ENCODE data around the gene UNC13A. TPM values are rescaled to one million over a fixed set of nuclear protein-coding genes. Genes with fewer than 3 reads are reported as not detected.

Gene UNC13A
- polyA plus RNA-seq, 1 of the 3 experiments (the other 2 are of a cell fraction), result 0.38 TPM

DNA sequence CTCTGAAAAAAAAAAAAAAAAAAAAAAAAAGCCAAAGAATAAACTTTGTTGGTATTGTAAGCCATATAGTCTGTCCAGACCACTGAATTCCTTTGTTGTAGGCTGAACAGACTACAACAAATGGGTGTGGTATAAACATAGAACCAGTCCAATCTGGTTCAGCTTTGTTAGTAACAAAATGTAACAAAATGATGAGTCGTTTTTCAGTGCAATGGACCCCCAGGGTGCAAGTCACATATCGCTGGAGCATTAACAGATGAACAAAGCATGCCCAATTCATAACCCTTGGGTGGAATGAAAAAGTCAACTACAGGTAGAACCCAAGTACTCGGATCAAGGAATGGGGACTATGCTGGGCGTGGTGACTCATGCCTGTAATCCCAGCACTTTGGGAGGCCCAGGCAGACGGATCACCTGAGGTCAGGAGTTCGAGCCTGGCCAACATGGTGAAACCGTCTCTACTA, 49.6 kb upstream of the UNC13A start:
- TF ChIP-seq EP300 (IDR thresholded peaks at IDR 0.05; ENCODE audit: borderline replicate concordance in 1 of 2, low read depth in 1 of 2, low read length in 1 of 2) (no peak), ELF1 (IDR thresholded peaks at IDR 0.05) (no peak), SIN3A (IDR thresholded peaks at IDR 0.05; ENCODE audit: borderline replicate concordance, low read depth, low read length) (no peak), FOSL2 (IDR thresholded peaks at IDR 0.05; ENCODE audit: borderline replicate concordance, low read depth) (no peak)
- ChIA-PET POLR2A (no interaction called here), CTCF (interaction anchor here (1.0 to 1.4 kb wide), 3 partner anchors 11 to 57 kb away, joined by 3 to 4 read pairs (median 3); partner anchors contain the start of gene B3GNT3)
- H3K9me3 ChIP-seq, result no peaks in the 10 kb centered on the region
- no peak overlapping the region for H3K4me3 ChIP-seq (ENCODE audit: low read depth in 2 of 2, low read length in 1 of 2)
- peaks cover 1% of the 10 kb centered on the region; the same call in 1 of the 2 replicates for H3K79me2 ChIP-seq (ENCODE audit: insufficient read depth)
- no peaks in the 10 kb centered on the region for H3K27me3 ChIP-seq (ENCODE audit: insufficient read depth)
- no peak overlapping the region for H3K4me2 ChIP-seq
- peaks cover 7 to 13% of the 10 kb centered on the region in 2 experiments for H3K36me3 ChIP-seq (replicated peaks in 1 of 2; ENCODE audit: control insufficient read depth in 1 of 2, insufficient read depth in 2 of 2, low read length in 1 of 2)
- H2AFZ ChIP-seq (ENCODE audit: low read depth), result no peak overlapping the region
- peaks cover 16% of the 10 kb centered on the region for H3F3A ChIP-seq (replicated peaks; ENCODE audit: insufficient read depth)
- H3K9ac ChIP-seq, result no peak overlapping the region
- no peak for DNase-seq
- no peaks in the 10 kb centered on the region for H3K9me2 ChIP-seq
- H3K4me1 ChIP-seq (ENCODE audit: control insufficient read depth in 1 of 2, insufficient read depth in 2 of 2, low read depth in 1 of 2, low read length in 1 of 2), result no peaks in the 10 kb centered on the region
- H3K27ac ChIP-seq (ENCODE audit: low read depth in 2 of 2, low read length in 1 of 2), result no peak overlapping the region
- WGBS (ENCODE audit: low lambda C conversion rate), result 80% methylated on average over 7 of the region's 7 CpGs
- H4K20me1 ChIP-seq (ENCODE audit: insufficient read depth), result peaks cover 7% of the 10 kb centered on the region

DNA sequence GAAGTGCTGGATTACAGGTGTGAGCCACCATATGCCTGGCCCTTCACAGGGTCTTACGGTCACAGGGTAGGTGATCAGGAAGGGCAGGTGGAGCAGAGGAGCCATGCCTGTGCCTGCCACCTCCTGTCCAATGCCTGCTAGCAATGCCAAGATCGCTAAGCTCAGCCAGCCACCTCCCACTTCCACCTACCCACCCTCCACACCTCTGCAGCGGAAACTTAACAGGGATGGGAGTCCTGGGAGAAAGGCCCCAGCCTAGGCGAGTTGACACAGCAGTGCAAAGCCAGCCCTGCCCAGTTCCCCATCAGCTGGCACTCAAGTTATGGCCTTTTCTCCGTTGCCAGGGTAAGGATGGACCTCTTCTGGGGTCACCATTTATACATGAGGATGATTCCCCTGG, 47.3 kb upstream of the UNC13A start:
- Histone ChIP-seq H3K27me3 (ENCODE audit: insufficient read depth) (no peaks in the 10 kb centered on the region), H4K20me1 (ENCODE audit: insufficient read depth) (peaks cover 26% of the 10 kb centered on the region), H3K9ac (no peak overlapping the region), H3K36me3 (replicated peaks in 1 of 2; ENCODE audit: control insufficient read depth in 1 of 2, insufficient read depth in 2 of 2, low read length in 1 of 2) (peaks cover 14 to 23% of the 10 kb centered on the region in 2 experiments), H2AFZ (ENCODE audit: low read depth) (no peak overlapping the region), H3K4me2 (no peak overlapping the region), H3K9me2 (no peaks in the 10 kb centered on the region), H3F3A (replicated peaks; ENCODE audit: insufficient read depth) (peaks cover 16% of the 10 kb centered on the region), H3K27ac (ENCODE audit: low read depth in 2 of 2, low read length in 1 of 2) (no peak overlapping the region), H3K9me3 (no peaks in the 10 kb centered on the region), H3K79me2 (ENCODE audit: insufficient read depth) (peaks cover 24% of the 10 kb centered on the region), H3K4me3 (ENCODE audit: low read depth in 2 of 2, low read length in 1 of 2) (no peak overlapping the region), H3K4me1 (ENCODE audit: control insufficient read depth in 1 of 2, insufficient read depth in 2 of 2, low read depth in 1 of 2, low read length in 1 of 2) (no peaks in the 10 kb centered on the region)
- TF ChIP-seq, protein P1, sequence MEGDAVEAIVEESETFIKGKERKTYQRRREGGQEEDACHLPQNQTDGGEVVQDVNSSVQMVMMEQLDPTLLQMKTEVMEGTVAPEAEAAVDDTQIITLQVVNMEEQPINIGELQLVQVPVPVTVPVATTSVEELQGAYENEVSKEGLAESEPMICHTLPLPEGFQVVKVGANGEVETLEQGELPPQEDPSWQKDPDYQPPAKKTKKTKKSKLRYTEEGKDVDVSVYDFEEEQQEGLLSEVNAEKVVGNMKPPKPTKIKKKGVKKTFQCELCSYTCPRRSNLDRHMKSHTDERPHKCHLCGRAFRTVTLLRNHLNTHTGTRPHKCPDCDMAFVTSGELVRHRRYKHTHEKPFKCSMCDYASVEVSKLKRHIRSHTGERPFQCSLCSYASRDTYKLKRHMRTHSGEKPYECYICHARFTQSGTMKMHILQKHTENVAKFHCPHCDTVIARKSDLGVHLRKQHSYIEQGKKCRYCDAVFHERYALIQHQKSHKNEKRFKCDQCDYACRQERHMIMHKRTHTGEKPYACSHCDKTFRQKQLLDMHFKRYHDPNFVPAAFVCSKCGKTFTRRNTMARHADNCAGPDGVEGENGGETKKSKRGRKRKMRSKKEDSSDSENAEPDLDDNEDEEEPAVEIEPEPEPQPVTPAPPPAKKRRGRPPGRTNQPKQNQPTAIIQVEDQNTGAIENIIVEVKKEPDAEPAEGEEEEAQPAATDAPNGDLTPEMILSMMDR (IDR thresholded peaks at IDR 0.05), result no peak
- no peak for TF ChIP-seq ELF1 (IDR thresholded peaks at IDR 0.05)
- TF ChIP-seq, protein P2, sequence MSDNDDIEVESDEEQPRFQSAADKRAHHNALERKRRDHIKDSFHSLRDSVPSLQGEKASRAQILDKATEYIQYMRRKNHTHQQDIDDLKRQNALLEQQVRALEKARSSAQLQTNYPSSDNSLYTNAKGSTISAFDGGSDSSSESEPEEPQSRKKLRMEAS (IDR thresholded peaks at IDR 0.05; ENCODE audit: low read depth), result no peak
- no peak for TF ChIP-seq GATA2 (CRISPR knock-in tag; IDR thresholded peaks at IDR 0.05)
- TF ChIP-seq FOSL2 (IDR thresholded peaks at IDR 0.05; ENCODE audit: borderline replicate concordance, low read depth), result no peak
- no peak for TF ChIP-seq MXI1 (IDR thresholded peaks at IDR 0.05; ENCODE audit: low read depth, low read length)
- TF ChIP-seq, protein P3, sequence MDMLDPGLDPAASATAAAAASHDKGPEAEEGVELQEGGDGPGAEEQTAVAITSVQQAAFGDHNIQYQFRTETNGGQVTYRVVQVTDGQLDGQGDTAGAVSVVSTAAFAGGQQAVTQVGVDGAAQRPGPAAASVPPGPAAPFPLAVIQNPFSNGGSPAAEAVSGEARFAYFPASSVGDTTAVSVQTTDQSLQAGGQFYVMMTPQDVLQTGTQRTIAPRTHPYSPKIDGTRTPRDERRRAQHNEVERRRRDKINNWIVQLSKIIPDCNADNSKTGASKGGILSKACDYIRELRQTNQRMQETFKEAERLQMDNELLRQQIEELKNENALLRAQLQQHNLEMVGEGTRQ (IDR thresholded peaks at IDR 0.05; ENCODE audit: borderline replicate concordance, low read depth, low read length), result no peak
- TF ChIP-seq, protein P4, sequence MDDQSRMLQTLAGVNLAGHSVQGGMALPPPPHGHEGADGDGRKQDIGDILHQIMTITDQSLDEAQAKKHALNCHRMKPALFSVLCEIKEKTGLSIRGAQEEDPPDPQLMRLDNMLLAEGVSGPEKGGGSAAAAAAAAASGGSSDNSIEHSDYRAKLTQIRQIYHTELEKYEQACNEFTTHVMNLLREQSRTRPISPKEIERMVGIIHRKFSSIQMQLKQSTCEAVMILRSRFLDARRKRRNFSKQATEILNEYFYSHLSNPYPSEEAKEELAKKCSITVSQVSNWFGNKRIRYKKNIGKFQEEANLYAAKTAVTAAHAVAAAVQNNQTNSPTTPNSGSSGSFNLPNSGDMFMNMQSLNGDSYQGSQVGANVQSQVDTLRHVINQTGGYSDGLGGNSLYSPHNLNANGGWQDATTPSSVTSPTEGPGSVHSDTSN (IDR thresholded peaks at IDR 0.05), result no peak
- TF ChIP-seq RFX5 (IDR thresholded peaks at IDR 0.05; ENCODE audit: low read length), result no peak
- no peak for TF ChIP-seq YY1 (IDR thresholded peaks at IDR 0.05; ENCODE audit: low read depth)
- TF ChIP-seq, protein P5, sequence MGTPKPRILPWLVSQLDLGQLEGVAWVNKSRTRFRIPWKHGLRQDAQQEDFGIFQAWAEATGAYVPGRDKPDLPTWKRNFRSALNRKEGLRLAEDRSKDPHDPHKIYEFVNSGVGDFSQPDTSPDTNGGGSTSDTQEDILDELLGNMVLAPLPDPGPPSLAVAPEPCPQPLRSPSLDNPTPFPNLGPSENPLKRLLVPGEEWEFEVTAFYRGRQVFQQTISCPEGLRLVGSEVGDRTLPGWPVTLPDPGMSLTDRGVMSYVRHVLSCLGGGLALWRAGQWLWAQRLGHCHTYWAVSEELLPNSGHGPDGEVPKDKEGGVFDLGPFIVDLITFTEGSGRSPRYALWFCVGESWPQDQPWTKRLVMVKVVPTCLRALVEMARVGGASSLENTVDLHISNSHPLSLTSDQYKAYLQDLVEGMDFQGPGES (IDR thresholded peaks at IDR 0.05; ENCODE audit: low read depth, low read length), result no peak
- TF ChIP-seq, protein P6, sequence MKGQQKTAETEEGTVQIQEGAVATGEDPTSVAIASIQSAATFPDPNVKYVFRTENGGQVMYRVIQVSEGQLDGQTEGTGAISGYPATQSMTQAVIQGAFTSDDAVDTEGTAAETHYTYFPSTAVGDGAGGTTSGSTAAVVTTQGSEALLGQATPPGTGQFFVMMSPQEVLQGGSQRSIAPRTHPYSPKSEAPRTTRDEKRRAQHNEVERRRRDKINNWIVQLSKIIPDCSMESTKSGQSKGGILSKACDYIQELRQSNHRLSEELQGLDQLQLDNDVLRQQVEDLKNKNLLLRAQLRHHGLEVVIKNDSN (IDR thresholded peaks at IDR 0.05; ENCODE audit: borderline replicate concordance, low read depth), result no peak
- TF ChIP-seq EP300 (IDR thresholded peaks at IDR 0.05; ENCODE audit: borderline replicate concordance in 1 of 2, low read depth in 1 of 2, low read length in 1 of 2), result no peak
- TF ChIP-seq FOXJ3 (CRISPR knock-in tag; IDR thresholded peaks at IDR 0.05), result no peak
- TF ChIP-seq SMC3 (IDR thresholded peaks at IDR 0.05; ENCODE audit: low read depth, low read length), result no peak
- CTCF ChIA-PET, result interaction anchor here (1.4 kb wide), 1 partner anchor 10 kb away, joined by 6 read pairs; no protein-coding TSS in a partner anchor
- 87% methylated on average over 3 of the region's 5 CpGs for WGBS (ENCODE audit: low lambda C conversion rate)
- peak; percentile 22 for DNase-seq
- POLR2A ChIA-PET, result interaction anchor here (1.0 kb wide), 1 partner anchor 22 kb away, joined by 3 read pairs; no protein-coding TSS in a partner anchor
